BLaER1 (cell line): ENCODE measurements around the gene CEL.
"Not testable (repeated sequence)": the region's sequence is repeated elsewhere in the genome, so short reads cannot be mapped to it uniquely, and the experiment has no call there.

Experiments used
- H3K27ac ChIP-seq: shearing (Covaris generic); formaldehyde crosslinking; 2 replicates; pipeline ENCODE4 v1.8.1; 2022
- H3K27me3 ChIP-seq: shearing (Covaris generic); formaldehyde crosslinking; 2 replicates; pipeline ENCODE4 v1.8.1; 2022
- H3K36me3 ChIP-seq: shearing (Covaris generic); formaldehyde crosslinking; 2 replicates; pipeline ENCODE4 v1.8.1; 2022
- H3K4me1 ChIP-seq: shearing (Covaris generic); formaldehyde crosslinking; 2 replicates; pipeline ENCODE4 v1.8.1; 2022
- H3K4me2 ChIP-seq: shearing (Covaris generic); formaldehyde crosslinking; 2 replicates; pipeline ENCODE4 v1.8.1; 2022
- H3K4me3 ChIP-seq: shearing (Covaris generic); formaldehyde crosslinking; 2 replicates; pipeline ENCODE4 v1.8.1; 2022
- H3K9ac ChIP-seq: shearing (Covaris generic); formaldehyde crosslinking; 2 replicates; pipeline ENCODE4 v1.8.1; 2022
- H3K9me3 ChIP-seq: shearing (Covaris generic); formaldehyde crosslinking; 2 replicates; pipeline ENCODE4 v1.8.1; 2022
- H4K20me1 ChIP-seq: shearing (Covaris generic); formaldehyde crosslinking; 2 replicates; pipeline ENCODE4 v1.8.1; 2022
- Cebpa-rat ChIP-seq: shearing (Covaris generic); IDR thresholded peaks from 2 replicates; pipeline ENCODE4 v1.8.1; 2022

The CEL gene

GRCh38 chr9:133032171-133032570, 29.6 kb upstream of the CEL start:
- Histone ChIP-seq H3K4me1 (peaks cover 59% of the 10 kb centered on the region), H3K4me2 (peak overlapping the region; percentile 98), H3K27ac (no peak overlapping the region), H3K9me3 (peaks cover 25% of the 10 kb centered on the region), H3K27me3 (no peaks in the 10 kb centered on the region), H4K20me1 (peaks cover 39% of the 10 kb centered on the region), H3K9ac (no peak overlapping the region; the same call in 1 of the 2 replicates), H3K36me3 (peaks cover 53% of the 10 kb centered on the region), H3K4me3 (peak overlapping the region; percentile 99)
- TF ChIP-seq Cebpa-rat, result no peak

- H3K9ac ChIP-seq, result no peak overlapping the region
- H3K27ac ChIP-seq, result no peak overlapping the region
- H3K4me1 ChIP-seq, result peaks cover 69% of the 10 kb centered on the region
- H3K27me3 ChIP-seq, result no peaks in the 10 kb centered on the region
- peaks cover 68% of the 10 kb centered on the region for H4K20me1 ChIP-seq
- H3K4me2 ChIP-seq, result no peak overlapping the region
- no peak overlapping the region for H3K4me3 ChIP-seq
- peaks cover 71% of the 10 kb centered on the region for H3K36me3 ChIP-seq
- peaks cover 25% of the 10 kb centered on the region for H3K9me3 ChIP-seq
- no peak for TF ChIP-seq Cebpa-rat
Observed at GRCh38 chr9:133035669-133036068, 26.1 kb upstream of the CEL start.

GRCh38 chr9:133037775-133038515, 23.8 kb upstream of the CEL start:
- peaks cover 25% of the 10 kb centered on the region for H3K9me3 ChIP-seq
- H4K20me1 ChIP-seq, result peaks cover 91% of the 10 kb centered on the region
- H3K36me3 ChIP-seq, result peaks cover 81% of the 10 kb centered on the region
- H3K27ac ChIP-seq, result peak overlapping the region; percentile 78
- H3K27me3 ChIP-seq, result no peaks in the 10 kb centered on the region
- H3K4me1 ChIP-seq, result peaks cover 61% of the 10 kb centered on the region
- H3K9ac ChIP-seq, result peak overlapping the region; percentile 70
- peak overlapping the region; percentile 70 for H3K4me2 ChIP-seq
- TF ChIP-seq Cebpa-rat, result no peak
- peak overlapping the region; percentile 32 for H3K4me3 ChIP-seq

GRCh38 chr9:133040892-133041479, 20.8 kb upstream of the CEL start:
- H3K27me3 ChIP-seq, H3K4me2 ChIP-seq, H3K9ac ChIP-seq, H3K27ac ChIP-seq, H3K9me3 ChIP-seq, H3K4me3 ChIP-seq: not testable (repeated sequence)
- H3K4me1 ChIP-seq, result peaks cover 35% of the 10 kb centered on the region
- peaks cover 81% of the 10 kb centered on the region for H3K36me3 ChIP-seq
- peaks cover 82% of the 10 kb centered on the region for H4K20me1 ChIP-seq

DNA sequence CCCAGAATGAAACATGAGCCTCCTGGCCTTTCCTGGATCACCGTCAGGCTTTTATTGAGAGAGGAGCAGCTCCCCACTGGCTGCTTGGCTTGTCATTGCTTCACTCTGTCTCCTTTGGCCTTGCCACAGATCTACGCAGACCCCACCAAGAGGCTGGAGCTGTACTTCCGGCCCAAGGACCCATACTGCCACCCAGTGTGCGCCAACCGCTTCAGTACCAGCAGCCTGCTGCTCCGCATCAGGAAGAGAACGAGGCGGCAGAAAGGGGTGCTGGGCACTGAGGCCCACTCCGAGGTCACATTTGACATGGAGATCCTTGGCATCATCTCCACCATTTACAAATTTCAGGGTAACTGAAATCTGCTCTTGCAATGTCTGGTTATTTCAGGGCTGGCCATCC, 19.8 kb upstream of the CEL start:
- Histone ChIP-seq H3K4me2 (no peak overlapping the region), H4K20me1 (peaks cover 82% of the 10 kb centered on the region), H3K4me3 (no peak overlapping the region), H3K27ac (no peak overlapping the region), H3K9me3 (no peaks in the 10 kb centered on the region), H3K36me3 (peaks cover 81% of the 10 kb centered on the region), H3K27me3 (no peaks in the 10 kb centered on the region), H3K9ac (no peak overlapping the region), H3K4me1 (peaks cover 32% of the 10 kb centered on the region)
- TF ChIP-seq Cebpa-rat, result no peak

DNA sequence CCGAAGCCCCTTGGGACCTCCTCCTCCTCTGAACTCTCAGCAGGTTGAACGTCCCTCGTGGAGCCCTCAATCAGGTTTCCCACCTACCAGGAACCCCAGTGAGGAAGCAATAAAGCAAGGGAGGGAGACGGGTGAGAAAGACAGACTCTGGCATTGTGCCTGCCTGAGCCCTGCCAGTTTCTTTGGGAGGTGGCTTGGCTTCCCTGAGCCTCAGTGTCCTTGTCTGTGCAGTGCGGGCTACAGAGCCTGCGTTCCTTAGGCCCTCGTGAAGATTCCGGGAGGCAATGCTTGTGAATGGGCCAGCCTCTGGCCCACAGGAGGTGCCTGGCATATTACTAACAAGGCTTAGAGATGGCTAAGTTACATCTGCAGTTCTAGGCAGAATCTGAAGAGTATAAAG, 19.1 kb upstream of the CEL start:
- Histone ChIP-seq H4K20me1 (peaks cover 82% of the 10 kb centered on the region), H3K27ac (no peak overlapping the region), H3K4me2 (no peak overlapping the region), H3K27me3 (no peaks in the 10 kb centered on the region), H3K4me1 (peaks cover 28% of the 10 kb centered on the region), H3K9me3 (no peaks in the 10 kb centered on the region), H3K9ac (no peak overlapping the region), H3K36me3 (peaks cover 82% of the 10 kb centered on the region), H3K4me3 (no peak overlapping the region)
- TF ChIP-seq Cebpa-rat, result no peak

GRCh38 chr9:133043449-133044035, 18.2 kb upstream of the CEL start:
- H3K9me3 ChIP-seq, result no peaks in the 10 kb centered on the region
- H4K20me1 ChIP-seq, result peaks cover 87% of the 10 kb centered on the region
- TF ChIP-seq Cebpa-rat, result no peak
- H3K4me2 ChIP-seq, result no peak overlapping the region
- H3K27ac ChIP-seq, result no peak overlapping the region
- H3K4me3 ChIP-seq, result no peak overlapping the region
- H3K27me3 ChIP-seq, result no peaks in the 10 kb centered on the region
- peaks cover 86% of the 10 kb centered on the region for H3K36me3 ChIP-seq
- H3K9ac ChIP-seq, result no peak overlapping the region
- H3K4me1 ChIP-seq, result peaks cover 28% of the 10 kb centered on the region

GRCh38 chr9:133044125-133044524, 17.7 kb upstream of the CEL start:
- peaks cover 87% of the 10 kb centered on the region for H4K20me1 ChIP-seq
- H3K36me3 ChIP-seq, result peaks cover 91% of the 10 kb centered on the region
- H3K27me3 ChIP-seq, result no peaks in the 10 kb centered on the region
- peaks cover 27% of the 10 kb centered on the region for H3K4me1 ChIP-seq
- H3K9ac ChIP-seq, result no peak overlapping the region
- H3K9me3 ChIP-seq, result no peaks in the 10 kb centered on the region
- no peak overlapping the region for H3K27ac ChIP-seq
- H3K4me3 ChIP-seq, result no peak overlapping the region
- no peak overlapping the region for H3K4me2 ChIP-seq
- TF ChIP-seq Cebpa-rat, result no peak

DNA sequence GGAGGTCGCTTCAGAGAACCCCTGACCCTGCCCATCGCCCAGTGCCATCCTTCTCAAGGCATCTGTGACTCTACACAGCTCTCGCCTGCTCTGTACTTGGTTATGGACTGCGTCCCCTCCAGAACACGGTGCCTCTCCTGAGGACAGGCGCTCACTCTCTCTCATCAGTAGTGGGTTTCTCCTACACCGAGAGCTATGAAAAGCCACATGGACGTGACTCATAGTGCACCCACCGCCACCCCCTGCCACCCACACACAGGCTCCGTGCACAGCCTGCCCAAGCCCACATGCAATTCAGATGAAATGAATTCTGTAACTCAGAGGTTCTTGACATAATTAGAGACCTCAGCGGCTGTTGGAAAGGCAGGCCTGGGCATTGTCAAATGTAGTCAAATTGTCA, 17.1 kb upstream of the CEL start:
- Histone ChIP-seq H4K20me1 (peaks cover 88% of the 10 kb centered on the region), H3K9ac (no peak overlapping the region), H3K4me1 (peaks cover 27% of the 10 kb centered on the region), H3K4me3 (no peak overlapping the region), H3K4me2 (no peak overlapping the region), H3K36me3 (peaks cover 92% of the 10 kb centered on the region), H3K27ac (no peak overlapping the region), H3K27me3 (no peaks in the 10 kb centered on the region), H3K9me3 (no peaks in the 10 kb centered on the region)
- TF ChIP-seq Cebpa-rat, result no peak

GRCh38 chr9:133045132-133045531, 16.6 kb upstream of the CEL start:
- H4K20me1 ChIP-seq, result peaks cover 88% of the 10 kb centered on the region
- H3K9ac ChIP-seq, result no peak overlapping the region
- peaks cover 92% of the 10 kb centered on the region for H3K36me3 ChIP-seq
- no peak overlapping the region for H3K4me3 ChIP-seq
- peaks cover 27% of the 10 kb centered on the region for H3K4me1 ChIP-seq
- H3K4me2 ChIP-seq, result no peak overlapping the region
- no peak for TF ChIP-seq Cebpa-rat
- H3K27me3 ChIP-seq, result no peaks in the 10 kb centered on the region
- no peaks in the 10 kb centered on the region for H3K9me3 ChIP-seq
- H3K27ac ChIP-seq, result no peak overlapping the region
